Coronary artery (tissue), 2 donors: ENCODE results near the gene SMOC2.

ENCODE experiments used
- DNase-seq: peaks from one replicate; pipeline ENCODE4 v3.0.0-alpha.2; 2017; ENCODE audit warnings: low spot score
- H3K27ac ChIP-seq, 2 donors: fragments of 200-600 bp; sonication (generic); one replicate each; pipeline ENCODE4 v1.5.1; 2016 to 2019
- H3K4me3 ChIP-seq: fragments of 200-600 bp; sonication (generic); 2 replicates; pipeline ENCODE4 v1.5.1; 2016; ENCODE audit warnings: mild to moderate bottlenecking, moderate library complexity
- CTCF ChIP-seq: fragments of 200-600 bp; sonication (generic); IDR thresholded peaks from one replicate; pipeline ENCODE4 v1.5.1; 2019; ENCODE audit warnings: antibody characterized with exemption

SMOC2 gene

GRCh38 chr6:168658059-168658458 lies 217.1 kb downstream of the SMOC2 start:
- TF ChIP-seq CTCF, result no peak
- no peak overlapping the region for H3K4me3 ChIP-seq
- H3K27ac ChIP-seq, result no peak overlapping the region
- peak; percentile 62 for DNase-seq

GRCh38 chr6:168660400-168660945 lies 219.5 kb downstream of the SMOC2 start:
- Histone ChIP-seq H3K27ac (no peak overlapping the region), H3K4me3 (no peak overlapping the region)
- DNase-seq, result no peak
- TF ChIP-seq CTCF, result no peak

- Histone ChIP-seq H3K27ac (no peak overlapping the region), H3K4me3 (no peak overlapping the region)
- no peak for TF ChIP-seq CTCF
- no peak for DNase-seq
Observed at GRCh38 chr6:168662301-168662936, 221.4 kb downstream of the SMOC2 start.

- TF ChIP-seq CTCF, result no peak
Observed at GRCh38 chr6:168663041-168663440, 222.1 kb downstream of the SMOC2 start.

GRCh38 chr6:168664956-168665355 lies 224.0 kb downstream of the SMOC2 start:
- no peak for TF ChIP-seq CTCF
- no peak for DNase-seq
- Histone ChIP-seq H3K4me3 (no peak overlapping the region), H3K27ac (no peak overlapping the region)

More at GRCh38 chr6:168663041-168663440, 222.1 kb downstream of the SMOC2 start:
- DNase-seq, result no peak
- H3K27ac ChIP-seq, result no peak overlapping the region
- no peak overlapping the region for H3K4me3 ChIP-seq

- Histone ChIP-seq H3K4me3 (no peak overlapping the region), H3K27ac (no peak overlapping the region)
- DNase-seq, result no peak
- TF ChIP-seq CTCF, result no peak
Observed at GRCh38 chr6:168666170-168666569, 225.2 kb downstream of the SMOC2 start.
